HCT116 (cell line): ENCODE results near the gene BEGAIN. TPM values are rescaled to one million over a fixed set of nuclear protein-coding genes. Genes with fewer than 3 reads are reported as not detected.

ENCODE experiments used
- ATAC-seq: fragments of 200-7000 bp; cut with Tn5 transposase; 2 replicates; pipeline ENCODE4 v1.9.1; 2020; ENCODE audit warnings: mild to moderate bottlenecking, moderate library complexity
- BruUV-seq: library from RNA; stranded (reverse); fragments of 400-500 nt; replicated peaks from 2 replicates; lab custom pipeline; 2021; lab: Mats Ljungman, UMichigan
- CTCF ChIA-PET: fragments of 300-600 bp; sonication (Branson Sonifier 250); formaldehyde crosslinking; loops from one replicate; lab custom pipeline; 2021; ENCODE audit warnings: antibody characterized with exemption; lab: Charles Lee
- POLR2A ChIA-PET: fragments of 300-600, 350-600 bp; sonication (Branson Sonifier 250); formaldehyde crosslinking; loops from one replicate; lab custom pipeline; 2021; ENCODE audit warnings: antibody characterized with exemption; lab: Charles Lee
- RAD21 ChIA-PET, 2 experiments: fragments of 300-600 bp; sonication (Branson Sonifier 250); formaldehyde crosslinking; loops; one replicate each; lab custom pipeline; 2023; ENCODE audit warnings: low total read pairs in 2 of 2; ENCODE audit not compliant: uncharacterized antibody in 2 of 2, unreplicated experiment in 2 of 2, low non-redundant PET in 1 of 2; lab: Charles Lee
- DNase-seq: peaks from one replicate; pipeline ENCODE4 v3.0.0-alpha.2; 2010; ENCODE audit warnings: low read depth, low spot score
- H2AFZ ChIP-seq: fragments of 200-600 bp; shearing (Covaris generic), sonication (generic); 2 replicates; pipeline ENCODE4 v1.6.1; 2017; ENCODE audit warnings: low read depth, mixed run types, mixed read lengths, antibody characterized with exemption, low read length; ENCODE audit not compliant: poor library complexity, severe bottlenecking
- H3K27ac ChIP-seq: 2 replicates; pipeline ENCODE4 v1.5.1; 2012; ENCODE audit warnings: low read depth, low read length
- H3K27me3 ChIP-seq: fragments of 200-600 bp; sonication (generic); 2 replicates; pipeline ENCODE4 v1.6.1; 2016; ENCODE audit warnings: mixed run types, low read length, mixed read lengths; ENCODE audit not compliant: insufficient read depth
- H3K36me3 ChIP-seq, 2 experiments: fragments of 200-500 bp in 1 of 2; fragments of 200-600 bp in 1 of 2; sonication (Bioruptor generic) in 1 of 2; sonication (generic) in 1 of 2; 2 replicates each; pipeline versions ENCODE4 v1.5.1 to v1.6.1; 2014 to 2016; ENCODE audit warnings: low read length in 2 of 2, inconsistent platforms in 1 of 2, mixed read lengths in 1 of 2, mixed run types in 1 of 2; ENCODE audit not compliant: insufficient read depth in 2 of 2, control insufficient read depth in 1 of 2
- H3K4me1 ChIP-seq, 2 experiments: fragments of 200-600 bp in 1 of 2; sonication (generic) in 1 of 2; 2 replicates each; pipeline versions ENCODE4 v1.5.1 to v1.6.1; 2012 to 2017; ENCODE audit warnings: low read length in 2 of 2, inconsistent platforms in 1 of 2, mild to moderate bottlenecking in 1 of 2, mixed read lengths in 1 of 2, mixed run types in 1 of 2, moderate library complexity in 1 of 2; ENCODE audit not compliant: insufficient read depth in 2 of 2, control insufficient read depth in 1 of 2
- H3K4me2 ChIP-seq: fragments of 200-600 bp; sonication (generic); 2 replicates; pipeline ENCODE4 v1.6.1; 2017; ENCODE audit warnings: mixed run types, low read length, mixed read lengths
- H3K4me3 ChIP-seq, 2 experiments: fragments of 200-600 bp in 1 of 2; sonication (generic) in 1 of 2; replicated peaks in 1 of 2; 2 replicates each; pipeline ENCODE4 v1.5.1; 2011 to 2016; ENCODE audit warnings: low read length in 2 of 2, control low read depth in 1 of 2, low read depth in 1 of 2, mild to moderate bottlenecking in 1 of 2, mixed read lengths in 1 of 2, mixed run types in 1 of 2
- H3K79me2 ChIP-seq: fragments of 200-600 bp; sonication (generic); 2 replicates; pipeline ENCODE4 v1.6.1; 2017; ENCODE audit warnings: mild to moderate bottlenecking, mixed run types, low read length, moderate library complexity, mixed read lengths; ENCODE audit not compliant: insufficient read depth
- H3K9ac ChIP-seq: fragments of 200-600 bp; sonication (generic); 2 replicates; pipeline ENCODE4 v1.6.1; 2016; ENCODE audit warnings: low read length, mixed read lengths
- H3K9me2 ChIP-seq: fragments of 200-600 bp; sonication (generic), shearing (Covaris generic); 2 replicates; pipeline ENCODE4 v1.6.1; 2017; ENCODE audit warnings: mixed run types, mild to moderate bottlenecking, moderate library complexity; ENCODE audit not compliant: insufficient read depth
- H3K9me3 ChIP-seq, 2 experiments: fragments of 200-500 bp in 1 of 2; fragments of 200-600 bp in 1 of 2; sonication (Bioruptor generic) in 1 of 2; sonication (generic) in 1 of 2; 2 replicates each; pipeline ENCODE4 v1.6.1; 2014 to 2017; ENCODE audit warnings: low read length in 2 of 2, mixed read lengths in 2 of 2, inconsistent platforms in 1 of 2, low read depth in 1 of 2, mild to moderate bottlenecking in 1 of 2, mixed run types in 1 of 2, moderate library complexity in 1 of 2; ENCODE audit not compliant: control insufficient read depth in 1 of 2, insufficient read depth in 1 of 2
- H4K20me1 ChIP-seq: fragments of 200-600 bp; sonication (generic), shearing (Covaris generic); 2 replicates; pipeline ENCODE4 v1.6.1; 2017; ENCODE audit warnings: mixed run types, mild to moderate bottlenecking, moderate library complexity; ENCODE audit not compliant: insufficient read depth
- ATF3 ChIP-seq: IDR thresholded peaks from 2 replicates; pipeline ENCODE4 v1.6.1; 2012
- CBX3 ChIP-seq: IDR thresholded peaks from 2 replicates; pipeline ENCODE4 v1.6.1; 2012; ENCODE audit warnings: low read depth
- CEBPB ChIP-seq: IDR thresholded peaks from 2 replicates; pipeline ENCODE4 v1.6.1; 2012; ENCODE audit warnings: low read depth
- CTCF ChIP-seq, 3 experiments: fragments of 200-600 bp in 1 of 3; sonication (generic) in 1 of 3; IDR thresholded peaks in 2 of 3; conservative IDR thresholded peaks in 1 of 3; 2 replicates each; pipeline ENCODE4 v1.5.1; 2012 to 2017; ENCODE audit warnings: low read depth in 2 of 3, low read length in 2 of 3, antibody characterized with exemption in 1 of 3, borderline replicate concordance in 1 of 3, control low read depth in 1 of 3, mild to moderate bottlenecking in 1 of 3, mixed read lengths in 1 of 3, mixed run types in 1 of 3, moderate library complexity in 1 of 3; ENCODE audit not compliant: insufficient read depth in 1 of 3
- JUND ChIP-seq: IDR thresholded peaks from 2 replicates; pipeline ENCODE4 v1.6.1; 2012
- RAD21 ChIP-seq: IDR thresholded peaks from 2 replicates; pipeline ENCODE4 v1.6.1; 2012; ENCODE audit warnings: low read depth, mild to moderate bottlenecking
- SP1 ChIP-seq: IDR thresholded peaks from 2 replicates; pipeline ENCODE4 v1.6.1; 2012; ENCODE audit warnings: low read depth
- ZBTB33 ChIP-seq: IDR thresholded peaks from 2 replicates; pipeline ENCODE4 v1.6.1; 2011; ENCODE audit warnings: mild to moderate bottlenecking, low read length, moderate library complexity; ENCODE audit not compliant: insufficient replicate concordance; ENCODE audit errors: extremely low read depth
- intact Hi-C: fragments of 100-400 bp; cut with micrococcal nuclease; formaldehyde crosslinking; loops from 2 replicates; pipeline ENCODE4 v1.10.0; 2022
- total RNA-seq: library from RNA; stranded (reverse); gene quantifications from one replicate; pipeline ENCODE4 v1.2.1, GENCODE V29; 2021; ENCODE audit not compliant: unreplicated experiment

The BEGAIN gene
- total RNA-seq, 1 experiment from 2014 or later: 8.5 TPM

GRCh38 chr14:100619396-100620254 is 32.4 kb upstream of the BEGAIN start:
- intact Hi-C loops: no loop called here
- TF ChIP-seq ATF3 (no peak), CBX3 (no peak), ZBTB33 (no peak), RAD21 (no peak), SP1 (no peak), JUND (no peak), CTCF (IDR thresholded peaks at IDR 0.05 in 2 of 3, conservative IDR thresholded peaks at IDR 0.05 in 1 of 3; ENCODE audit: borderline replicate concordance in 1 of 3, insufficient read depth in 1 of 3, low read depth in 2 of 3, low read length in 2 of 3) (no peak), CEBPB (no peak)
- ChIA-PET CTCF (no interaction called here), POLR2A (no interaction called here), RAD21 (no interaction called here)
- H4K20me1 ChIP-seq: no peaks in the 10 kb centered on the region
- no peaks in the 10 kb centered on the region for H3K36me3 ChIP-seq
- H3K9me3 ChIP-seq: no peaks in the 10 kb centered on the region
- BruUV-seq: no TSS peak
- H3K27me3 ChIP-seq: no peaks in the 10 kb centered on the region
- H3K9ac ChIP-seq: no peak overlapping the region
- peaks cover 0 to 5% of the 10 kb centered on the region in 2 experiments; a peak in 1 of 4 replicates for H3K4me1 ChIP-seq
- no peak for DNase-seq
- H3K27ac ChIP-seq: no peak overlapping the region
- H3K4me3 ChIP-seq: no peak overlapping the region
- H2AFZ ChIP-seq: no peak overlapping the region
- H3K4me2 ChIP-seq: no peak overlapping the region
- H3K9me2 ChIP-seq: no peaks in the 10 kb centered on the region
- H3K79me2 ChIP-seq: no peaks in the 10 kb centered on the region
- no peak for ATAC-seq
